Bronchial epithelial cell (primary cell): Measurements from ENCODE around the gene LIPH. TPM values are rescaled to one million over a fixed set of nuclear protein-coding genes. Genes with fewer than 3 reads are reported as not detected.
"Not testable (repeated sequence)": the region's sequence is repeated elsewhere in the genome, so short reads cannot be mapped to it uniquely, and the experiment has no call there.

Source experiments
- DNase-seq: peaks from one replicate; pipeline ENCODE4 v3.0.0-alpha.2; 2010; ENCODE audit warnings: low read depth
- FAIRE-seq: peaks from 2 replicates; lab custom pipeline; 2011; peaks lifted over from hg19 to GRCh38; lab: Jason Lieb, UNC
- H3K27me3 ChIP-seq: 2 replicates; pipeline ENCODE4 v1.5.1; 2011; ENCODE audit warnings: low read length; ENCODE audit not compliant: control insufficient read depth, insufficient read depth
- H3K36me3 ChIP-seq: 2 replicates; pipeline ENCODE4 v1.5.1; 2011; ENCODE audit warnings: low read length; ENCODE audit not compliant: control insufficient read depth, insufficient read depth
- H3K4me3 ChIP-seq: 2 replicates; pipeline ENCODE4 v1.5.1; 2011; ENCODE audit warnings: mild to moderate bottlenecking, low read depth, low read length, control low read depth
- total RNA-seq: library from RNA; depleted of rRNA; stranded (reverse); fragments of >200 nt; gene quantifications from 2 replicates; pipeline ENCODE4 v1.2.1, GENCODE V29; 2014
- TF ChIP-seq, protein P1 (sequence below): IDR thresholded peaks from 2 replicates; pipeline ENCODE4 v1.5.1; 2011; ENCODE audit warnings: mild to moderate bottlenecking, moderate library complexity, low read length, control low read depth, inconsistent platforms; ENCODE audit not compliant: insufficient read depth, severe bottlenecking

Gene LIPH
- total RNA-seq, 1 donor from 2014 or later, result 1.8 TPM

- no peak for FAIRE-seq
Observed at GRCh38 chr3:185572183-185572582, 19.8 kb upstream of the LIPH start.

DNA sequence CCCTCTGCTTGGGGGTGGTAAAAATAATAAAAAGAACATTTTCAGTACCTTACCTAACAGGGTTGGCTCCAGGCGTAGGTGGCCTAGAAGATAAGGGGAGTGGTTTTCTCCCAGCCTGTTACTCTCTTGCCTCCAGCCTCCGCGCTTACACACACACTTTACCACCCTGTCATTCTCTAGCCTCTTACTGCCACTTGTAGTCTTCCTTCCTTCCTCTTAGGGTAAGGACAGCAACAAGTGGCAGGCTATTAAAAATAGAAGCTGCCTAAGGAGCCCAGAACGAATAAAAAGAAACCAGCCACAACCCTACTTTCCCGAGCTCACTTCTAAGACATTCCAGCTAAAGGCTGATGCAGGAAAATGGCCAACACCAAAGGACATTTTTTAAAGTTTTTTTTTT lies 9.6 kb upstream of the LIPH start:
- no peak for FAIRE-seq
- TF ChIP-seq, protein P1, sequence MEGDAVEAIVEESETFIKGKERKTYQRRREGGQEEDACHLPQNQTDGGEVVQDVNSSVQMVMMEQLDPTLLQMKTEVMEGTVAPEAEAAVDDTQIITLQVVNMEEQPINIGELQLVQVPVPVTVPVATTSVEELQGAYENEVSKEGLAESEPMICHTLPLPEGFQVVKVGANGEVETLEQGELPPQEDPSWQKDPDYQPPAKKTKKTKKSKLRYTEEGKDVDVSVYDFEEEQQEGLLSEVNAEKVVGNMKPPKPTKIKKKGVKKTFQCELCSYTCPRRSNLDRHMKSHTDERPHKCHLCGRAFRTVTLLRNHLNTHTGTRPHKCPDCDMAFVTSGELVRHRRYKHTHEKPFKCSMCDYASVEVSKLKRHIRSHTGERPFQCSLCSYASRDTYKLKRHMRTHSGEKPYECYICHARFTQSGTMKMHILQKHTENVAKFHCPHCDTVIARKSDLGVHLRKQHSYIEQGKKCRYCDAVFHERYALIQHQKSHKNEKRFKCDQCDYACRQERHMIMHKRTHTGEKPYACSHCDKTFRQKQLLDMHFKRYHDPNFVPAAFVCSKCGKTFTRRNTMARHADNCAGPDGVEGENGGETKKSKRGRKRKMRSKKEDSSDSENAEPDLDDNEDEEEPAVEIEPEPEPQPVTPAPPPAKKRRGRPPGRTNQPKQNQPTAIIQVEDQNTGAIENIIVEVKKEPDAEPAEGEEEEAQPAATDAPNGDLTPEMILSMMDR, result no peak

More at GRCh38 chr3:185572183-185572582, 19.8 kb upstream of the LIPH start:
- no peak for DNase-seq
- no peaks in the 10 kb centered on the region for H3K36me3 ChIP-seq
- H3K27me3 ChIP-seq, result no peaks in the 10 kb centered on the region
- H3K4me3 ChIP-seq, result no peak overlapping the region
- TF ChIP-seq, protein P1, result no peak

DNA sequence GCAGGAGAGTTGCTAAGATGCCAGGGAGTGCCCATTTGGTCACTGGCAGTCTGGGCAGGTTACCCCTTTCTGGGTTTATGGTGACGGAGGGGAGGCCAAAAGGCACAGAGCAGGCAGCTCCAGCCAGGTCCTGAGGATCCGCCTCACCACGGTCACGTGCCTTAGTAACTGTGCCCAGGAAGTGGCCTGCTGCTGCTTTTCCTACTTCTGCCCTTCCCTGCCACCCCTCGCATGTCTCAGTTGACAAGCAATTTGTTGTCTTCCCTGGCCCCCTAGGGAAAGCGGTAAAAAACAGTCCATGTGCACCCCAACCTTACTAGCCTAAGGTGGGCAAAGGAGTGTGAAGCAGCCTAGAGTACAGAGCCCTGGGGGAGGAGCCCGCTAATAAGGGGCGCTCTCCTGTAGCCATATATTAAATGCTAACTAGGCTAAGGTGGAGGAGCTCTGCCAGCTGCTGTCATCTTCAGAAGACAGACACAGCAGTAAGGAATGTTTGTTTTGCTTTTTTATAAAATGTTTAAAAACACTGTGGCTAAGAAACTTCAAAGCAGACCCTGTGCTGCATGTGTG lies 9.1 kb upstream of the LIPH start:
- H3K4me3 ChIP-seq, result no peak overlapping the region
- TF ChIP-seq, protein P1, result no peak
- no peaks in the 10 kb centered on the region for H3K27me3 ChIP-seq
- no peak for FAIRE-seq
- no peaks in the 10 kb centered on the region for H3K36me3 ChIP-seq
- DNase-seq, result no peak

More for the DNA sequence above, 9.6 kb upstream of the LIPH start:
- H3K27me3 ChIP-seq, result no peaks in the 10 kb centered on the region
- no peak for DNase-seq
- H3K4me3 ChIP-seq, result no peak overlapping the region
- no peaks in the 10 kb centered on the region for H3K36me3 ChIP-seq

GRCh38 chr3:185560676-185561075 lies 8.3 kb upstream of the LIPH start:
- TF ChIP-seq, protein P1, result no peak
- Histone ChIP-seq H3K27me3 (no peaks in the 10 kb centered on the region), H3K4me3 (no peak overlapping the region), H3K36me3 (no peaks in the 10 kb centered on the region)
- no peak for FAIRE-seq
- no peak for DNase-seq

- Histone ChIP-seq H3K4me3 (no peak overlapping the region), H3K36me3 (no peaks in the 10 kb centered on the region), H3K27me3 (no peaks in the 10 kb centered on the region)
- TF ChIP-seq, protein P1, result no peak
- DNase-seq, result no peak
- FAIRE-seq, result no peak
Observed at GRCh38 chr3:185559706-185560090, 7.3 kb upstream of the LIPH start.

DNA sequence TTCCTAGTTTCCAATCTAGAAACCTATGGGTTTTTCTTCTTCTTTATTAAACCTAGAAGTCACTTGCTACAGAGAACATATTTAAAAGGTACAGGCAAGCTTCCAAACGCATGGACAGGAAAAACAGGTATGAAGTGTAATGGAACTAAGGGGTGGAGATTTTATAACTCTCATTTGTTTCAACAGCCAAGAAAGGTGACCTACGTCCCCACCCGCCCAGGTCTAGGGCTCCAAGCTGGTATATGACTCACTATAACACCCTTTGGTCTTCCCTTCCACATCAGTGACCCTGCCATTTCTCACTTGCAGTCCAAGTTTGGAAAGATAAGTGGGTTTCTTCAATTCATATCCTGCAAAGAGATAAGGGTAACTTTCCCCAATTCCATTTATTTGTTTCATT lies 6.0 kb upstream of the LIPH start:
- DNase-seq (peak; percentile 86), FAIRE-seq (no peak)
- H3K4me3 ChIP-seq, result no peak overlapping the region

GRCh38 chr3:185556640-185557039 lies 4.3 kb upstream of the LIPH start:
- not testable (repeated sequence) for FAIRE-seq, DNase-seq

More for the DNA sequence above, 6.0 kb upstream of the LIPH start:
- Histone ChIP-seq H3K27me3 (no peaks in the 10 kb centered on the region), H3K36me3 (no peaks in the 10 kb centered on the region)
- TF ChIP-seq, protein P1, result no peak

More at GRCh38 chr3:185556640-185557039, 4.3 kb upstream of the LIPH start:
- H3K27me3 ChIP-seq, H3K4me3 ChIP-seq, H3K36me3 ChIP-seq: not testable (repeated sequence)
